LoVo (cell line): ENCODE data around the gene ATP6V1G2.

ENCODE experiments used
- DNase-seq: peaks from one replicate; pipeline ENCODE4 v3.0.0-alpha.2; 2016; ENCODE audit warnings: low spot score

Gene ATP6V1G2

DNA sequence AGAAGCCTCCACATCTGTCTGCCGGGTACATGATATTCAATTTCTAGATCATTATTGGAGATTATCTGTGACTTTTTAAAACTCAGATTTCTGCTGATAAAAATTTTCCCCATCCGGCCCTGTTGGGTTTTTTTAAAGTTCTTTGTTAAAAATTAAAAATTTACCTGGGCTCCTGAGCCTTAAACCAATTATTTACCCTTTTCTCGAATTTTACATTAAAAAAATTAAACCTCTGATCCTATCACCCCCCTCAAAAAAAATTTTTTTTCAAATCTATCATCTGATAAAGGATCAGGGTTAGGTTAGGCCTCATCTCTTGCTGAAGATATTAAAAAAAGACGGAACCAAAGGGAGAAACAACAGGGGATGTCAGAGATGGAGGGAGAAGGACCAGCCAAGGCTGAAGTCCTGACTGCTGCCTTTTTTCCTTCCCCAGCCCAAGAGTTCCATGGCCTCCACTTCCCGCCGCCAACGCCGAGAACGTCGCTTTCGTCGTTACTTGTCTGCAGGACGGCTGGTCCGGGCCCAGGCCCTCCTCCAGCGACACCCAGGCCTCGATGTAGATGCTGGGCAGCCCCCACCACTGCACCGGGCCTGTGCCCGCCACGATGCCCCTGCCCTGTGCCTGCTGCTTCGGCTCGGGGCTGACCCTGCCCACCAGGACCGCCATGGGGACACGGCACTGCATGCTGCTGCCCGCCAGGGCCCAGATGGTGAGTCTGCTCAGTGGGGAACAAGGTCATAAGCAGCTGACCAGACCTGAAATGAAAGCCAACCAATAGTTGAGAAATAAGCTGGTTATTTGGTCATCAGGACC is 1.5 kb upstream of the ATP6V1G2 start:
- no peak for DNase-seq

DNA sequence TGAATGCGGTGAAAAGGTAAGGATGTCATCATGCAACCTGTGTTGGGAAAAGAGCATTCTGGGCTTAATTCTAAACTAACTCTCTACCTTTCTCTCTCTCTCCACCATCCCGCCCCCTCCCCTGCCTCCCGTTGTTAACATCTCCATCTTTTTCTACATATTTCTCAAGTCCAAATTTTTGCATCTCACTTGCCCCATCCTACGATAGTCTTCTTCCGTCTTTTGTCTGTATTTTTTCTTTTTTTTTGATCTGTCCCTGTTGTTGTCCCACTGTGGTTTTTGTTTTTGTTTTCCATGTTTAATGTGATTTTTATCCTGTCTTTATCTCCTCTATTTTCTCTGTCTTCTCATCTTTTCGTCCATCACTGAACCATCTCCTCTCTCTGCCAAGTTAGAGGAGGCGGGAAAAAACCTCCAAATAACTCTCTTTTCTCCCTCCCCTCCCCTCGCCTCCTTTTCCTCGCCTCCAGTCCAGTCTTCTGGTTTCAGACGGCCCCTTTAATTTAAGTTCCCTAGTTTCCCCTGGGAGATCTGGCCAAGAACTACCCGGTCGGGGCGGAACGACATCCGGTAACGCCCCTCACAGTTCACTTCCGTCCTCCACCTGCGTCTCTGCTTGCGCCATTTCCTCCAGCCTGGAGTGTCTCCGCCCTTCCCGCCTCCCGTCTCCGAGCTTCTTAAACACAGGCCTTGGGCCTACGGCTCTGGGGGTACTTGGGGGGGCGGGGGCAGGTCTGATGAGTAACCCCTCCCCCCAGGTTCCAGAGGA is 734 bp upstream of the ATP6V1G2 start, which contains the start of gene NFKBIL1:
NFKBIL1 (plus strand) TSS at position 651 of the 769 bp plus-strand sequence; CDS start at position 738, 87 bp downstream.
- peak; percentile 96 for DNase-seq

DNA sequence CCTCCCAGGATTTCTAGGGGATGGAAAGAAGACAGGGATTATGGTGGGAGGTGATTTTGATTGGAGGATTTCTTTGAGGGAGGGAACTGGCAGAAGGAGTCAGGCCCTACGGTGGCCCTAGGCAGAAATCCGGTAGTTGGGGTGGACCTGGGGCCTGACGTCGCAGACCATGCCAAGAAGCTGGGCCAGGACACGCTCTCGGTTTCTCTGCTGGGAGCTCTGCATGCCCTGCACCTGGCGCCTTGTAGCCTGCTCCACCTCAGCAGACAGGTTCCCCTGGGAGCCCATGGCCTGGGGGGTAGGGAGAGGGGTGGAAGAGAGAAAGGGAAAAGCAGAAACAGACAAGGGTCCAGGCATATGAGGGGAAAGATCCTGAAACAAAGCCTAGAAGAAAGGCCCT is 1.1 kb downstream of the ATP6V1G2 start:
- no peak for DNase-seq

GRCh38 chr6:31544676-31545075 is 1.7 kb downstream of the ATP6V1G2 start:
- DNase-seq, result no peak

DNA sequence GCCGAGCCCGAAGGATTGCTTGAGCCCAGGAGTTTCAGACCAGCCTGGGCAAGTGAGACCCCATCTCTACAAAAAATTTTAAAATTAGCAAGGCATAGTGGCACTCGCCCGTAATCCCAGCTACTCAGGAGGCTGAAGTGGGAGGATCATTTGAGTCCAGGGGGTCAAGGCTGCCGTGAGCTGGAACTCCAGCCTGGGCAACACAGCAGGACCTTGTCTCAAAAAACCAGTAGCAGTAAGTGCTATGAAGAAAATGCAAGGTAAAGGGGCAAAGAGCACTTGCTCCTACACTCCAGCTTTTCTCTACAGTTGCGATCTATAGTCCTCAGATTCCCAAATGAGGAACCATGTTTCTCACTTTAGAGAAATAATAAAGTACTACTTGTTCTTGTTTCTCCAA is 2.8 kb downstream of the ATP6V1G2 start:
- DNase-seq, result no peak

GRCh38 chr6:31541658-31542521 is 4.5 kb downstream of the ATP6V1G2 start, which contains the start of gene DDX39B:
DDX39B (minus strand) TSS chr6:31542003; CDS start chr6:31540532, 1,471 bp downstream.
- DNase-seq, result peak; percentile 97

GRCh38 chr6:31541059-31541657 is 5.2 kb downstream of the ATP6V1G2 start:
- peak; percentile 50 for DNase-seq

- DNase-seq, result no peak
Observed at GRCh38 chr6:31540640-31541039, 5.8 kb downstream of the ATP6V1G2 start.

GRCh38 chr6:31538805-31539400 is 7.5 kb downstream of the ATP6V1G2 start:
- DNase-seq, result no peak

- no peak for DNase-seq
Observed at GRCh38 chr6:31535538-31536324, 10.7 kb downstream of the ATP6V1G2 start.

DNA sequence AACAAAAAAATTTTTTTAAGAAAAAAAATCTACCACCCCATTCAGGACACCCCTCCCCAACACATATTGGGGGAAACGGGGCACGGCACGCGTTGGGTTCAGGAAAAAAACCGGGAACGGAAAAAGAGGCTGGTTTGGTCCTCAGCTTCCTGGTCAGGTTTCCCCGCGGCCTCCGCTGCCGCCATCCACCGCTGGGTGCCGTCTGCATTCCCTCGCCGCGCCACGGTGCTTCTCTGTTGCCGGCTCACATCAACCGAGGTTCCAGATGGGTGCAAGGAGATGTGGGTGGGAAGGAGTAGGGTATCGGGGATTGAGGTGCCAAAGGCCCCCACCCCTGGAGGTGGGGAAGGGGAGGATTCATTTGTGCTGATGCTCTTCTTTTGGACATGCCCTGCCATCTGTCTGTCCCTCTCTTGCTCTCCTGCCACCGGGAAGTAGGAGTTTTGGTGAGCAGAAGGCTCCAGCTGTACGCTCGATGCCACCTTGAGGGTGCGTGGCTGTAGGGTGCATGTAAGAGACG is 11.8 kb downstream of the ATP6V1G2 start:
- DNase-seq, result no peak

DNA sequence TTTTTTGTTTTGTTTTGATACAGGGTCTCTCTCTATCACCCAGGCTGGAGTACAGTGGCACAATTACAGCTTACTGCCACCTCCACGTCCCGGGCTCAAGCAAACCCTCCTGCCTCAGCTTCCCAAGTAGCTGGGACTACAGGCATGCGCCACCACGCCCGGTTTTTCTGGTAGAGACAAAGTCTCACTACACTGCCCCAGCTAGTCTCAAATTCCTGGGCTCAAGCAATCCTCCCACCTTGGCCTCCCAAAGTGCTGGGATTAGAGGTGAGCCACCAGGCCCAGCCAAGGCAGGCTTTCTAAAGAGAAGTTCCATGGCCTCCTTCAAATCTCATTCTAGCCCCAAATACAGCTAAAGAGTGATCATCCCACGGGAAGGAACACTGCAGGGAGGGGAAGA is 12.4 kb downstream of the ATP6V1G2 start:
- no peak for DNase-seq

DNA sequence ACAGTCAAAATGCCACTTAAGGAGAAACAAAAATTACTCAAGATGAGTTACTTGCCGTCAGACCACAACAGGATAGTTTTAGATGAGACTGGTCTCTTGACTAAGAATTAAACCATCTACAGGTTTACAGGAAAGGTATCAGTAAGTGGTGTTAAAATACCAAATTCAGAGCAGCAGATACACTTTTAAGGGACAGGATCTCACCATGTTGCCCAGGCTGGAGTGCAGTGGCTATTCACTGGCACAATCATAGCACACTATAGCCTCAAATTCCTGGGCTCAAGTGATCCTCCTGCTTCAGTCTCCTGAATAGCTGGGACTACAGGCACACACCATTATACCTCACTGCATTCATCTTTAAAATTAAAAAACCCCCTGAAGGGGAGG is 13.0 kb downstream of the ATP6V1G2 start:
- no peak for DNase-seq

DNA sequence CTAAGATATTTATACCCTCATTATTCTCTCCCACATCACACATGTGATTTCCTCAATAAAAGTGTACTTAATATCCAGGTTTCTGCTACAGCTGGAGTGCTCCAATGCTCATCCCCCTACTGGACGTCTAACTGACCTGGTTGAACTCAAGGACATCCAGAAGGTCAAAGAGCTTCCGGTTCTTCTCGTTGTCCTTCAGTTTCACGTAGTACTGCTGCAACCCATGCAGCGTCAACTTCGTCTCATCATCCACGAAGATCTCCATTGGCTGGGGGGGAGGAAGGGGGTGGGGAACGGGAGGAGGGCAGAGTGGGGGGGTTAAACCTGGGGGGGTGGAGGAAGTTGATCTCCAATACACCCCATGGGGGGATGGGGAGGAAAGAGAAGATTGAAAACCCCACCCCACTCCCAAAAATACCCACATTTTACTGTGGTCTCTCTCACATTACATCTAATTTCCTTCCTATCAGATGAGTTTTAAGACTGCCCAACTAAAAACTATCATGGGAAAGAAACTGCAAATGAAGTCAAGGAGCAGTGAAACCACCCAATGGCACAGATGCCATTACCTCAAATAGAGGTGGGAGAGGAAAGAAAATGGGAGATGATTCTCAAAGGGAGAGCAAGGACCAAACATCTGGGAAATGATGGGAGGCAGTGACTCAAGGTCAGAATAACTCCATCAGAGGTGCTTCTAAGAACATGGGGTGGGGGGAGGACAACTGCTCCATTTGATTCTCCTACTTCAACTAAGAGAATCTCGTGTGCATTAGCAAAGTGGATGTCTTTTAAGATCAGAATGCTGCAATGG is 13.6 kb downstream of the ATP6V1G2 start:
- no peak for DNase-seq

- no peak for DNase-seq
Observed at GRCh38 chr6:31531771-31532643, 14.4 kb downstream of the ATP6V1G2 start.

- DNase-seq, result no peak
Observed at GRCh38 chr6:31531162-31531561, 15.2 kb downstream of the ATP6V1G2 start.

DNA sequence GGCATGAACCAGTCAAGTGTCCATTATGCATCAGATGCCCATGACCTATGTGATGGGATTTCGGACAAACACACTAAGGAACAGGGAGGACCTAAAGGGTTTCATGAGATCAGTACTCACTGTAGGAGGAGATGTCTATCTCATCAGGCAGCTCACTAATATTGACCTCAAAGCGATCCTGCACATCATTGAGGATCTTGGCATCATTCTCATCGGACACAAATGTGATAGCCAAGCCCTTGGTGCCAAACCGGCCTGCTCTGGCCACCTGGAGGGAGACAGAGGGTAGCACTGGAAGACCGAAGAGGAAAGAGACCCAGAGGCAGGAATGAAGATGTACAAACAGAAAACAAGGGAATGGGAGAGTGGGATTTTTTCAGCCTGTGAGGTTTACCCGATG is 15.7 kb downstream of the ATP6V1G2 start:
- DNase-seq, result no peak
